Measurements from ENCODE around the gene KRTAP29-1.

DNA sequence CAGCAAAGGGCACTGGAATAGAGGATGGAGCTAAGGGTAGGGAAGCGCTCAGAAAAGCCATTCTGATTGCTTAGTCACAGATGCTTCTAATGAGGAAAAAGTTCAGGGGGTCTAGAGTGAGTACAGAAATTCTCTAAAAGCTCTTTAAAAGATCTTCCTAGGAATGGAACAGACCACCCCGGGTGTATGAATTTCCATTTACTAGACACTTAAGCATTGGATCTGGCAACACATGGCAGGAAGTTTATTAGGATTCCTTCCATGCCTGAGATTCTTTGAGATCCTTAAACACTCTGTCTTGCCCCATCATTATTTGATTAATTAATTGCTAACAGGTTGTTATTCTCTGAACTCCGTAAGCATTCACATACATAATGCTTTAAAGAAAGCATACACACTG lies 18.6 kb downstream of the KRTAP29-1 start:
- TF ChIP-seq, protein P1, sequence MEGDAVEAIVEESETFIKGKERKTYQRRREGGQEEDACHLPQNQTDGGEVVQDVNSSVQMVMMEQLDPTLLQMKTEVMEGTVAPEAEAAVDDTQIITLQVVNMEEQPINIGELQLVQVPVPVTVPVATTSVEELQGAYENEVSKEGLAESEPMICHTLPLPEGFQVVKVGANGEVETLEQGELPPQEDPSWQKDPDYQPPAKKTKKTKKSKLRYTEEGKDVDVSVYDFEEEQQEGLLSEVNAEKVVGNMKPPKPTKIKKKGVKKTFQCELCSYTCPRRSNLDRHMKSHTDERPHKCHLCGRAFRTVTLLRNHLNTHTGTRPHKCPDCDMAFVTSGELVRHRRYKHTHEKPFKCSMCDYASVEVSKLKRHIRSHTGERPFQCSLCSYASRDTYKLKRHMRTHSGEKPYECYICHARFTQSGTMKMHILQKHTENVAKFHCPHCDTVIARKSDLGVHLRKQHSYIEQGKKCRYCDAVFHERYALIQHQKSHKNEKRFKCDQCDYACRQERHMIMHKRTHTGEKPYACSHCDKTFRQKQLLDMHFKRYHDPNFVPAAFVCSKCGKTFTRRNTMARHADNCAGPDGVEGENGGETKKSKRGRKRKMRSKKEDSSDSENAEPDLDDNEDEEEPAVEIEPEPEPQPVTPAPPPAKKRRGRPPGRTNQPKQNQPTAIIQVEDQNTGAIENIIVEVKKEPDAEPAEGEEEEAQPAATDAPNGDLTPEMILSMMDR (conservative IDR thresholded peaks at IDR 0.05; ENCODE audit: low read depth, low read length), result no peak
- TF ChIP-seq EZH2 (IDR thresholded peaks at IDR 0.05; ENCODE audit: borderline replicate concordance, low read depth, low read length, poor library complexity, severe bottlenecking), result no peak
